NCI-H1105 treated with DMSO at 0.1 percent for 48 hours (cell line): ENCODE data around the gene TPCN1.
A peak's percentile ranks its signal among the peaks of the same experiment; 100 is the strongest.

Experiments used
- DNase-seq: peaks from one replicate; lab custom pipeline; 2025; lab: John Stamatoyannopoulos, UW

The TPCN1 gene

DNA sequence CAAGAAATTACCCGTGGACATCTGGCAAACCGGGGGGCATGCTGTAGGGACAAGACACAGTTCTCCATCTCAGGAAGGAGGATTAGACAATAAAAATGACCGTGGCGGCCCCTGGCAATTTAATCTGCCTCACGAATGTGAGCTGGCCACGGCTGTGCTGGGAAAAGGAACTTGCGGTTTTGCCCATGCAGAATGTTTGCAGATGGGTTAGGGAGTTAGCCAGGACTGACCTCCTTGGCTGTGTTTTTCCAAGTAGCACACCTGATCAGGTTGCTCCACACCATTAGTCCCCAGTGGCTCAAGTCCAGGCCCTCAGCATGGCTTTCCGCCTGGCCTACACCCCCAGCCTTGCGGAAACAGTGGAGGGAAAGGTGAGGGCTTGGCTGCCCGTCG lies 20.8 kb downstream of the TPCN1 start:
- DNase-seq, result no peak

DNA sequence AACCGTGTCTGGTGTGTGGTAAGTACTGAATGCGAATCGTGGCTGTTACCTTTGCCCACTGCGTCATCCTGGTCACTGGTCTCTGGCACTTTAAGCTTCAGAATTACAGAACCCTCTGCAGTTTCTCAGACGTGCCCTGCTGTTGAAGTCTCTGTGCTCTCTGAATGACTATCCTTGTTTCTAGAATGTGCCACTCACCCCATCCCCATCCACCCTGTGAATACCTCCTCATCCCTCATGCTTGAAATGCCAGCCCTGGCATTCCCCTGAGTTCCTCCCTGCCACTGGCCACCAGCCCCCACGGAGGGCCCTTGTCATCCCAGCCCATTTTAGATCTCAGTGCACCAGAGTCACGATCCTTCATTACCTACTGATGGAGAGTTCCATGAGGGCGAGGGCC lies 21.3 kb downstream of the TPCN1 start:
- no peak for DNase-seq

DNA sequence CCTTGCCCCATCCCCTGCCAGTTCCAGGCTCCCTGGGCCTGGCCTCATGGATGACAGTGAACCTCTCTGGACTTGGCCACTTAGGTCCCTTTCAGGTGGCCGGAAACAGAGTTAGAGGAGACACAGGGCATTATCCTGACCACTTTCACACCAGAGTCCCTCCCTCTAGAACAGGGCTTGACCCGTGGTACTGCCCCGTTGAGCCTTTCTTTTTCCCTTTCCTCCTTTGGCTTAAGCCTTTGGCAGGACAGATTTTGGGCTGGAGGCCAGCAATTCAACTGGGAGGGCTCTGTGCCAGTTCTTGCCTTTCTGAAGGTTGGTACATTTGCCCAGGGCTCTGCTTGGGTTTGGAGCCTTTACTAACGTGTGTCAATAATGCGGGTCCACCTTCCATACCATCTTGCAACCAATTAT lies 22.8 kb downstream of the TPCN1 start:
- peak; percentile 71 for DNase-seq

DNA sequence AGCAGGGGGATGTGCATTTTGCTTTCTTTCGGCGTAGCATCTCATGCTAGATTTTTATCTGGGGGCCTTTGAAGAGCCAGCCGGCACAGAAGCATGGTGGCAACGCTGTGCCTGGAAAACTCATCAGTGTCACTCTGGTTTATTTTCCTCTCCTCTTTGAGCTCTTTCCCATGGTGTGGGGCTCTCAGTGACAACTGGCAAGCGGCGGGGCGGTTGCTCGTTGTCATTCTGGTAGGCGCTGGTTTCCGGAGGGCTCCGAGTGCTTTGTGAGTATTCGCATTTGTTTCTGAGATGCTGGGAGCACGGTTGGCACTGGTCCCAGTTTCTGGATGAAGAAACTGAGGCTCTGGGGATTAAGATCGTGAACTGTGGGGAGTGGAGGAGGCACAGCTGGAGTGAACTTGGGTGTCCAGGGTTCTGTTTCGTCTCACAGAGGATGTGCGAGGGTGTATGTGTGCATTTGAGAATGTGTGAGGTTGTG lies 23.3 kb downstream of the TPCN1 start:
- no peak for DNase-seq

DNA sequence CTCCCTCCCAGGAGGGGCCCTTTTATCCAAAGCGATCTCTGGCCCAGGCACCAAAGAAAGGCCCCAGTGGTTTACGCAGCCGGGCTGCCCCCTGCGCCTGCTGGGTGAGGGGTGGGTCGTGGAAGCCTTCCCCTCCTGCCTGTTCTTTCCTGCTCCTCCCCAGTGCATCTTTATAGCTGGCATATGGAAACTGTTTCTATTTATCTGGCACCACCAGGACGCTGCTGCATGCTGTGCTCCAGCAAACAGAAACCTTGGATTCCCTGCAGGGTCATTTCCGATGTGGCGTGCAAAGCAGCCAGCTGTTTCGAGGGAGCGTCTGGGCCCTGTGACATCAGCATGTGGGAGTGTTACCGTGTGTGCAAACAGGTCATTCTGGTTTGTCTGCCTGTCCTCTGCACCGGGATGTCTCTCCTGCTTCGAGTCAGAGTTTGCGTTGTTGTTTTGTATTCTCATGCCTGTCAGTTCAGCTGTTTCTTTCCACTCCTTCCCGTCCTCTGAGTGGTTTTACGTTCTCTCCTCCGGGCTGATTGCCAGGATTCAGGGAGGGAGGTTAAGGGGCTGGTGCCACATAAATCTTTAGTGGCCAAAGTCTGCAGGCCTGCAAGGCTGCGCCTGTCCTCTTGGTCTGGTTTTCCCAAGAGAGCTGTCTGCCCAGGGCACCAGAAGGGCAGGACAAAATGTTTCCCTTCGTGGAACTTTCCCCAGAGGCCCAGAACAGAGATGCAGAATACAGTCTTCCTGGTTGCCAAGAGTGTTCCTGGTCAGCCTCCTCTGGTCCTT lies 24.6 kb downstream of the TPCN1 start:
- DNase-seq, result peak; percentile 96

DNA sequence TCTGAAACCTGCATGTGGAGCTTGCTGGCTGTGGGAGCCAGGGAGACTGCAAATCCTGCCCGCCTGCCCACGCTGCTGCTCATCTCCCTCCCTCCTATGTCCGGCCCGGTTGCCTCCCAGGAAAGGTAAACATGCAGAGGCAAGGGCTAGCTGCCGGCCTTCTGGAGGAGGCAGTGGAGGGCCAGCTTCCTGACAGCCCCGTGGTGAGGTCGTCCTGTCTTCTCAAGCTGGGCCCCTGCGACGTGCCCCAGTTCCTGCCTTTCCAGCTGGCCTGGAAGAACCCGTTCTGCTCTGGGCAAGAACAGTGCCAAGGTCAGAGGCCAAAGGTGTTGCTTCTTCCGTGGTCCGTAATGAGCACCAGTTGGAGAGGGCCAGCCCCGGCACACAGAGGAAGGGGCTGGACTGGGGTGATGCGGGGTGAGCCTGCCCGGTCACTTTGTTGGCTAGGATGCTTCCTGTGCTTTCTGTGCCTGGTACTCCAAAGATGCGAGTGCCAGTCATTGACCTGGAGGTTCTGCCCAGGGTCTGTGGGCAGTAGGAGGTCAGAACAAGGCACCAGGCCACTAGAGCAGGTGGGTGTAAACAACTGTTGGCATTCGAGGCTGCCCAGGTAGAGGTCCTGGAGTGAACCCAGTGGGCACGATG lies 25.3 kb downstream of the TPCN1 start:
- no peak for DNase-seq

DNA sequence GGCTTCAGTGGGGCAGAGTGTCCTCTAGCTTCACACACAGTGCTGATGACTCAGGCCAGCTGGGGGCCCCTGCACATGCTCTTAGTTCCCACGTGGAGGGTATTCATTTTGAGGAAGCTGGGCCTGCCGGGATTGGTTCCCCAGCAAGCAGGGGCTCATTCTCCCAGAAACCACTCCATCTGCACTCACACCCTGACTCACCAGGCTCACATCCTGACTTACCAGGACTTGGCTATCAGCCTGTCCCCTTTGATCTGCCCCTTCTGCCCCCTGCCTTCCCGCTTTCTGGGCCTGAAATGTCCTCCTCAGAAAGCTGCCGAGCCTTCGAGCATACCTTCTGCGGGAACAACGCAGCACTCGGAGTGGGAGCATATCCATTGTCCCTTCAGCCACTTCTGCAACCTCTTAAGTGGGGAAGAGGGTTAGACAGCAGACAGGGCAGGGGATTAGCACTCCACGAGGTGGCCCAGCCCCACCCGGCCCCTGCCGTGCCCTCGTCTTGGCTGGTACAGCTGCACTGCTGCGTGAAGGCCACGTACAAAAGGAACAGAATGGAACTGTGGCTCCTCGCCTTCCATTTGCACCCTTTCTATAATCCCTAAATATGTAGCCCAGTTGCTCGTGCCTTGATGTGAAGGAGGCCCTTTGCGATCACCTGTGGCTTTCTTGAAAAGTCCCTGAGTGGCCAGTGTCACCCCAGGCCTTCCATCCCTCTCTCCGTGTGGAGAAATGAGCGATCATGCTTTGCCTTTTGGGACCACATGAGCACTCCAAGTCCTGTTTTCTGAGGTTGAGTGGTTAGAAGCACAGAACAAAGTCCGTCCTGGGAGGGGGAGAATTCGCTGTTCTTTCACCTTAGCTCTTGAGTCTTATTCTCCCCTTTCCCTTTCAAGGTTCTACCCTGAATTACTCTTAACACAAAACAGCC lies 26.1 kb downstream of the TPCN1 start:
- no peak for DNase-seq

DNA sequence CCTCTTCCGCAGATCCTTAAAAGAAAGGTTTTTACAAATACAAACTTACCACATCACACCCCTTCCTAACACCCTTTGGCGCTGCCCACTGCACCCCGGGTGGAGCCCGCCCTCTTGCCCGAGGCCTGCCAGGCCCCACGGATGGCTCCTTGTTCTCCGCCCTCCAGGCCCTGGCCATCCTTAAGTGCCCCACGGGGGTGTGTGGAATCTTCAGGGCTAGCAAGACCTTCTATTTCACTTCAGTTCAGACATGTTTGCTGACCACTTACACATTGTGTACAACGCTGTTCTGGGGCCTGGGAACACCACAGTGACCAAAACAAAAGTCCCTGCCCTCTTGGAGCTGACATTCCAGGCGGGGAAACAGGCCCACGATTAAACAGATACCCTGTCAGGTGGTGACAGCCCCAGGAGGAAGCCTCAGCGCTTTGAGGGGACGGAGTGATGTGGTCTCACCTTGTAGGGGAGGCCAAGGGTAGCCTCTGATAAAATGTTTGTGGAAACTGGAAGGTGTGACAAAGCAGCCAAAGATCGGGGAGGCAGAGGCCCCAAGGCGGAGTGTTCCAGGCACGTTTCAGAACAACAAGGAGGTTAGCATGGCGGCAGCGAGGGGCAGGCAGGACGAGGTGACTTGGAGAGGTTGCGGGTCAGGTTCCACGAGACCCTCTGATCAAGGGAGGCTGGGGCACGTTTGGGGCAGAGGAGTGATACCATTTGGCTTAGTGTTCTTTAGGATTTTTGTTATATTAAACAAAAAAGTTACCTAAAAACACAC lies 27.0 kb downstream of the TPCN1 start:
- DNase-seq, result no peak

DNA sequence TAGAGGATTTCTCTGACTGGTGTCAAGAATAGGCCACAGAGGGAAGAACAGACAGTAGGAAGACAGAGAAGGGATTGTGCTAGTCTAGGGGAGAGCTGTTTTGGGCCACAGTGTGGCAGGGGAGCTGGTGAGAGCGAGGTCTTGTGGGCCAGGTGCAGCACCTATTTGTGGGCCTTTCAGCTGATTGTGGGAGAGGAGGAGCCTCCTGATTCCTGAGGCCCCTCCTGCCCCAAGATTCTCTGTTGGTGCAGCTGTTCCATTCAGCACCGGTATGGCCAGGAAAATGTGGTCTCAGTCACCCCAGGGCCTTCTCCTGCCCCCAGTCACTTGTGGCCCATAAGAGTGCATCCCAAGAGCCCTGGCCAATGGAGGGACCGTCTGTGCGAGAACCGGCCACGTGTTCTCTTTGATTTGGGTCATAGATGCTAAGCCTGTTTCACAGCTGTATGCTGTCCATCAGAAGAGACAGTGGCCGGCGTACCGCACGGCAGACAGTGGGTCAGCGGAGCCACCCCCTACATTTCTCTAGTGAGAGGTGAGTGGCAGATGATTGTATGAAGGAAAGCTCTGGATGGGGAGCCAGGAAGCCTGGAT lies 27.7 kb downstream of the TPCN1 start:
- DNase-seq, result no peak

DNA sequence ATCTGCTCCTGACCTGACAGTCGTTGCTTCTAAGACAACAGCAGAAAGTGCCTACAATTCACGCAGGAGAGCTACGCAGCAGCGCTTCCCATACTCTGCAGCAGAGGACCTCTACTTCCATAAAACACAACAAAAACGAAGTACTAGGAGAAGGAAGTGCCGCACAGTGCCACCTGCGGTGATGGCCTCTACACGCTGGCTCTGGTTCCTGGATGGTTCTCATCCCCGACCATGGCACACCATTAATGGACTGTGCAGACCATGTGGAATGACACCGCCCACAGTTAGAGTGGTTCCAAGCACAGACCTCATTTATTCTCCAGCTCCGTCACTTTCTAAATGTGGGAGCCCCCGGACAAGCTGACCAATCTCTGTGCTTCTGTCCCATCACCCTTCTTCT lies 28.3 kb downstream of the TPCN1 start:
- no peak for DNase-seq

DNA sequence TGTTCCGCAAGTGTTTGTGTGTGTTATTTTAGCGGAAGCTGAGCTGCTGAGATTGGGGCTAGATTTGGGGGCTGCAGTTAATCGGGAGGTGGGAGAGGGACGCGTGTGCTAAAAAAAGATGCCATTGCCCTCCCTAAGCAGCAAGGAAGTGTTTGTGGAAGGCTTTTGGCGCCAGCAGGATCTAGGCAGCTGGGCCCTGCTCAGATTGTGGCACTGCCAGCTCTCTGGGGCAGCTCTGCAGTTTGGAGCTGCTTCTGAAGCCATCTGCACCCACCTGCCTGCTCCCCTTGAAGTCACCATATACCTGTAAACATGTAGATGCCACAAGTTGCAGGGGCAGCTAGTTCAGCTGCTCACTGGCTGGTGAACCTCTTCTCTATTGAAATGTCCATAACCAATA lies 28.8 kb downstream of the TPCN1 start:
- no peak for DNase-seq

DNA sequence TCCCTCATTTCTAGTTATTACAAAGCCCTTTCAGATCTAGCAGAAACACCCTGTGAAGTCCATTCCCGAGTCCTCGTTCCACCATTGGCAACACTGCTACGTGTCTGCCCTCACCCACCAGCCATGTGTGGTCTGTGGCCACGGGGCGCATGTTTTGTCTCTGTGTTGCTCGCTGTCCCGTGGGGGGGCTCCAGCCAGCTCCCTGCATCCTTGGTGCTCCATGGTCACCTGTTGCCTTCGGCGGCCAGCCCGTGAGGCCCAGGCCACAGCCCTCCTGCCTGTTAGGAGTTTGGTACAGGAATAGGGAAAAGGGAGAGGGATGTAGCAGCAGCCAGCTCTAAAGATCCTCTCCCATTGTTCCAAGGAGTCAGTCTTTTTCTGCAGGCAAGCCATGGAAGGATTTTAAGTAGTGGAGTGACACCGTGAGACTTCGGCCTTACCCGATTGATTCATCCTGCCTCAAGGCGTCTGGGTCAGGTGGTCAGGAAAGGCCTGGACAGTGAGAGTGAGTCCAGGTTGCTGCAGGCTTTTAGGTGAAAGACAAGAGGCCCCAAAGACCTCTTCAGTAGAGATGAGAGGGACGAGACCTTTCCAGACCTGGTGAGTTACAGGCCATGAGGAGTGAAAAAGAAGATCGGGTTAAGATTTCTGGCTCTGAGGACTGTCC lies 30.3 kb downstream of the TPCN1 start:
- DNase-seq, result no peak

DNA sequence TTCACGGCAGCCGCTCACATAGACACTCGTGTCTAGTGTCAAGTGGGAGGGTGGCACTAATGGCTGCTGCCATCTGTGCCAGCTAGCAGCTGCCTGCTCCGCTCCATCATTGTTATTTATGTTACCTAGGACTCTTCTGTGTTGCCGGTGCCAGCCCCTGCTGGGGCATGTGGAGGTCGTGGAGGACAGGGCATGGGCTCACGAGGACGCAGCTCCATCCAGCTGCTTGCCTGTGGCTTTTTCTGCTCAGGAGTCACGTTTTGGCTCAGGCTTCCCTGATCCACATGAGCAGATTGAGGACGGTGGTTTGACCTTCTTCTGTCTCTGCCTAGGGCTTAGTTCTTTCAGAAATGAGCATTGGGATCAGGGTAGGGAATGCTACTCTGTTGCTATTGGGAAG lies 31.2 kb downstream of the TPCN1 start:
- no peak for DNase-seq

DNA sequence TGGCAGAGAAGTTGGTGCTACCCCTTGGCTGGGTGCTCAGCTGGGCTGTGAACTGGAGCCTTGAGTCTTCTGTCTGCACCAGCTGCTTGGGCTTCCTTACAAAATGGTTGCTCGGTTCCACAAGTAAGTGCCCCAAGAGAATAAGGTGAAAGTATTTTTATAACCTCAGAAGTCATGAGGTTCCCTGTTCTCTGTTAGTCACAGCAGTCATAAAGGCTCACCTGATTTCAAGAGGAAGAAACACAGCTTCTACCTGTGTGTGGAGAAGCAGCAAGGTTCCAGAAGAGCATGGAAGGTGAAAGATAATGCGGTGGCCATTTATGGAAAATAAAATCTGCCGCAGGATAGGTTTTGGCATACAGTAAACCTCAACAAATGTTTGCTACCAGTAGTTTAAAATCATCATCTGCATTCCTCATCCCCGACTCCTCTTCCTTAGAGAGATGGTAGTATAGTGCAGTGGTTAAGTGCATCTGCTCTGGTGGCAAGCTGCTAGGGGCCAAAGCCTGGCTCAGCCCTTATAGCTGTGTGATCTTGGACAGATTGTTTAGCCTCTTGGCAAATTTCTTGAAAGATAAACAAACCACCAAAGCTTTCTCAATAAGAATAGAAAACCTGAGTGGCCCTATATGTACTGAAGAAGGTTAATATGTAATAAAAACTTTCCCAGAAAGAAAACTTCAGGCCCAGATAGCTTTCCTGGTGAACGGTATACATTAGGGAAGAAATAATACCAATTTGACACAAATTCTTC lies 32.4 kb downstream of the TPCN1 start:
- no peak for DNase-seq

DNA sequence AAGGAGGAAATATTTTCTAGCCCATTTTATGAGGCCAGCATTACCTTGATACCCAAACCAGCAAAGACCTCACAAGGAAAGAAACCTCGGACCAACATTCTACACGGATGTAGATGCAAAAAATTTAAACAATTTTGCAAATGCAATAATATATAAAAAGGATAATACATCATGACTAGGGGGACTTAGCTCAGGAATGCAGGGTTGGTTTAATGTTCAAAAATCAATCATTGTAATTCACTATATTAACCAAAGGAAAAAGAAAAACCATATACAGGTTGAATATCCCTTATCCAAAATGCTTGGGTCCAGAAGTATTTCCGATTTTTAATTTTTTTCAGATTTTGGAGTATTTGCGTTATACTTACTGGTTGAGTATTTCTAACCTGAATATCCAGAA lies 33.0 kb downstream of the TPCN1 start:
- no peak for DNase-seq

DNA sequence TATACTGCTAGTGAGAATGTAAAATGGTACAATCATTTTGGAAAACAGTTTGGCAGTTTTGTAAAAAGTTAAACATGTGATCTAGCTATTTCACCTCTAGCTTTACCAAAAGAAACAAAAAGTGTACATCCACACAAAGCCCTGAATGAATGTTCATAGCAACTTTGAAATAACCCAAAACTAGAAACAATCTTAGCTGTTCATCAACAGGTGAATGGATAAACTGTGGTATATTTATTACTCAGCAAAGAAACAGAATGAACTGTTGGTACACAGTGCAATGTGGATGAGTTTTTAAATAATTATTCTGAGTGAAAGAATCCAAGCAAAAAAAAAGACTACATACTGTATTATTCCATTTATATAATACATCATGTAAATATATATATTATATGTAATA lies 36.3 kb downstream of the TPCN1 start:
- DNase-seq, result no peak

DNA sequence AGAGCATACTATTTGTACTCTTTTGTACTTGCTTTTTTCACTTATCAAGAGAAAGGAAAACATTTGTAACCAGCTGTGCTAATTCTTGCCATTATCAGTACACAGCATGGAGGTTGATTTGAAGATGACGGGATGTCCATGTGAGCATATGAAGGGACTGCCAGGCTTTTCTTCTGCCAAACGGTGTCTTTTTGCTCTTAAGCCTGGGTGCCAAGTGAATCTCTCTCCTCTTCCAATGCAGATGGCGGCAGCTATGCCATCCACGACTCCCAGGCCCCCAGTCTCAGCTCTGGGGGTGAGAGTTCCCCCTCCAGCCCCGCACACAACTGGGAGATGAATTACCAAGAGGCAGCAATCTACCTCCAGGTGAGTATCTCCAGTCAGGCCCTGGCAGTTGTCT lies 38.9 kb downstream of the TPCN1 start:
- DNase-seq, result no peak

DNA sequence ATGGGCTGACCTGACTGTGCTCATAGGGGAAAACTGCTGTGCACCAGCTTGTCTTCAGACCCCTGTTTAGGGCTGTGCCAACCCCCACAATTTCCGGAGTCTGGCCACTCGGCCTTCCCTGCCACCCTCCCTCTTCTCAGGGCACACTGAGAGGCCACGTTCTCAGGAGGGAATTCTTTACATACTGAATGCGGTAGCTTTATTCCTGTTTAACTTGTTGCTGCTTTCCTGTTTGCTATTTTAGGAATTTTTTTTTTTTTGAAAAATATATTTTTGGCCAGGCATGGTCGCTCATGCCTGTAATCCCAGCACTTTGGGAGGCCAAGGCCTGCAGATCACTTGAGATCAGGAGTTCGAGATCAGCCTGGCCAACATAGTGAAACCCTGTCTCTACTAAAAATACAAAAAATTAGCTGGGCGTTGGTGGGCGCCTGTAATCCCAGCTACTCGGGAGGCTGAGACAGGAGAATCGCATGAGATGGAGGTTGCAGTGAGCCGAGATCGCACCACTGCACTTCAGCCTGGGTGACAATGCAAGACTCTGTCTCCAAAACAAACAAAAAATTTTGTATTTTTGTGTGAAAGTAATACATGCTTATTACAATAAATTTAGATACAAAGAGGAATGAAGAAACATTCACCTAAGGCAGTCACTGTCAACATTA lies 39.5 kb downstream of the TPCN1 start:
- DNase-seq, result no peak

DNA sequence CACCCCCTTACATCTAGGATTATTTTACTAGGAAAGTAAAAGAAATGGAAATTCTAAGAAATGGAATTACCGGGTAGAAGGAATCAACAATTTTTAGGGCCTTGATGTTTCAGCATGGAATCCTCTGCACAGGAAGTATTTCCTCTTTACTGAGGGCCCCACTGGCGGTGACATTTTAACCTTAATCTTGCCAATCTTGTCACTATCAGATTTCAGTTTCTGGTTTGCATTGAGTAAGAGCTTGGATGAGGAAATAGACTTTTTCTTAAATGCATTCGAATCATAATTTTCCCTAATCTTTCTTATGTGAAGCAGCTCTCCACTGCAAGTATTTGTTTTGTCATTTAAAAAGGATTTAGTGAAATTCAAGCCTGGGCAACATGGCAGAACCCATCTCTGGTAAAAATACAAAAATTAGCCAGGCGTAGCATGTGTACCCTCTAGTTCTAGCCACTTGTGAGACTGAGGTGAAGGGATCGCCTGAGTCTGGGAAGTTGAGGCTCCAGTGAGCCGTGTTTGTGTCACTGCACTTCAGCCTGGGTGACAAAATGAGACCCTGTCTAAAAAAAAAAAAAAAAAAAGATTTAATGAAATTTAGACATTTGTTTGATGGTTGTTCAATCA lies 40.7 kb downstream of the TPCN1 start:
- no peak for DNase-seq
